Endodermal cell (in vitro differentiated cells): ENCODE results near the gene JAKMIP1. TPM values are rescaled to one million over a fixed set of nuclear protein-coding genes. Genes with fewer than 3 reads are reported as not detected.
"Not testable (repeated sequence)": the region's sequence is repeated elsewhere in the genome, so short reads cannot be mapped to it uniquely, and the experiment has no call there.

Source experiments
- DNase-seq: peaks from one replicate; pipeline ENCODE4 v3.0.0-alpha.2; 2017
- H3K27ac ChIP-seq: 2 replicates; pipeline ENCODE4 v1.5.1; 2013; ENCODE audit warnings: mild to moderate bottlenecking, low read depth, low read length, moderate library complexity
- H3K27me3 ChIP-seq: 2 replicates; pipeline ENCODE4 v1.6.1; 2013; ENCODE audit warnings: mild to moderate bottlenecking, low read length, moderate library complexity; ENCODE audit not compliant: insufficient read depth, control insufficient read depth, poor library complexity, severe bottlenecking
- H3K36me3 ChIP-seq: 2 replicates; pipeline ENCODE4 v1.7.0; 2013; ENCODE audit warnings: mild to moderate bottlenecking, low read length, moderate library complexity; ENCODE audit not compliant: control insufficient read depth, insufficient read depth
- H3K4me1 ChIP-seq: one replicate; pipeline ENCODE4 v1.7.0; 2013; ENCODE audit warnings: low read length; ENCODE audit not compliant: control insufficient read depth, insufficient read depth
- H3K4me3 ChIP-seq: 2 replicates; pipeline ENCODE4 v1.5.1; 2013; ENCODE audit warnings: mild to moderate bottlenecking, low read length, moderate library complexity
- H3K9ac ChIP-seq: 2 replicates; pipeline ENCODE4 v1.6.1; 2013; ENCODE audit warnings: mild to moderate bottlenecking, low read length, moderate library complexity; ENCODE audit not compliant: poor library complexity, severe bottlenecking; ENCODE audit errors: extremely low read depth
- H3K9me3 ChIP-seq: 2 replicates; pipeline ENCODE4 v1.6.1; 2013; ENCODE audit warnings: mild to moderate bottlenecking, low read length, moderate library complexity; ENCODE audit not compliant: control insufficient read depth
- H3K27ac Mint-ChIP-seq: 2 replicates; pipeline ENCODE4 v1.8.0; 2020; ENCODE audit warnings: mixed read lengths
- H3K27me3 Mint-ChIP-seq: 2 replicates; pipeline ENCODE4 v1.8.0; 2021; ENCODE audit warnings: mild to moderate bottlenecking, mixed read lengths; ENCODE audit not compliant: insufficient read depth
- H3K36me3 Mint-ChIP-seq: 2 replicates; pipeline ENCODE4 v1.8.0; 2020; ENCODE audit warnings: low read depth, mixed read lengths
- H3K4me1 Mint-ChIP-seq: 2 replicates; pipeline ENCODE4 v1.8.0; 2020; ENCODE audit warnings: mixed read lengths
- H3K4me3 Mint-ChIP-seq: 2 replicates; pipeline ENCODE4 v1.8.0; 2020; ENCODE audit warnings: mild to moderate bottlenecking, moderate library complexity, mixed read lengths
- H3K9me3 Mint-ChIP-seq: 2 replicates; pipeline ENCODE4 v1.8.0; 2020; ENCODE audit warnings: mild to moderate bottlenecking, mixed read lengths
- WGBS, 2 experiments: methylation state at CpG; one replicate each; pipeline versions ENCODE4 v1.1.5 to v1.1.7; 2013; ENCODE audit warnings: missing lambda C conversion rate in 2 of 2, mixed read lengths in 1 of 2; ENCODE audit not compliant: insufficient coverage in 1 of 2, insufficient read length in 1 of 2; 5-methylcytosine and 5-hydroxymethylcytosine counted together
- total RNA-seq, 2 donors: library from RNA; stranded (reverse); fragmentation: NEBNext Ultra II Directional in 1 of 2; extraction: Animal tissue kit (Norgen Biotek cat#: 25700) in 1 of 2; gene quantifications; 2 replicates in 1 of 2; 3 replicates in 1 of 2; pipeline ENCODE4 v1.2.1, GENCODE V29; 2021
- TF ChIP-seq, protein P1 (sequence below): fragments of 200-600 bp; sonication (generic); conservative IDR thresholded peaks from 2 replicates; pipeline ENCODE4 v1.5.0; 2021; ENCODE audit warnings: antibody characterized with exemption, mild to moderate bottlenecking

Gene JAKMIP1
- total RNA-seq, 2 donors from 2014 or later = 10.4 to 11.2 TPM

DNA sequence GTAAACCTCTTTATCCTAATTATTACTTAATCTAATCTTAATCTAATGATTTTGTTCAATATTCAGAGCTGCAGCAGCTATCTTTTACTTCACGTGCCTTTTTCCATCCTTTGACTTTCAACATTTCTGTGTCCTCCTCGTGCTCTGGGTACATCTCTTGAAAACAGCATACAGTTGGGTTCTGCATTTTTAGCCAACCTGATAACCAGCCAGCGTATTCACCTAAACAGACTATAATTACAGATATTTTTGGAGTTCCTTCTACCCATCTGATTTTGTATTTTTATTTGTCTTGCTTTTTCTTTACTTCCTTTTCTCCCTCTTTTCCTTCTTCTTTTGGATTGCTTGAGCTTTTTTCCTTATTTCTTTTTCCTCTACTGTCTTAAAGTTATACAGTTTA, 16.2 kb upstream of the JAKMIP1 start:
- Histone ChIP-seq H3K27ac (no peak overlapping the region), H3K36me3 (no peaks in the 10 kb centered on the region), H3K9me3 (no peaks in the 10 kb centered on the region), H3K9ac (no peak overlapping the region), H3K4me1 (no peaks in the 10 kb centered on the region), H3K27me3 (peaks cover 11% of the 10 kb centered on the region), H3K4me3 (no peak overlapping the region)
- peaks cover 2% of the 10 kb centered on the region for H3K27me3 Mint-ChIP-seq
- no peak for DNase-seq
- H3K4me3 Mint-ChIP-seq = no peak overlapping the region
- no peaks in the 10 kb centered on the region for H3K36me3 Mint-ChIP-seq
- 83 to 92% methylated on average over 3 of the region's 3 CpGs for WGBS, 2 experiments
- TF ChIP-seq, protein P1, sequence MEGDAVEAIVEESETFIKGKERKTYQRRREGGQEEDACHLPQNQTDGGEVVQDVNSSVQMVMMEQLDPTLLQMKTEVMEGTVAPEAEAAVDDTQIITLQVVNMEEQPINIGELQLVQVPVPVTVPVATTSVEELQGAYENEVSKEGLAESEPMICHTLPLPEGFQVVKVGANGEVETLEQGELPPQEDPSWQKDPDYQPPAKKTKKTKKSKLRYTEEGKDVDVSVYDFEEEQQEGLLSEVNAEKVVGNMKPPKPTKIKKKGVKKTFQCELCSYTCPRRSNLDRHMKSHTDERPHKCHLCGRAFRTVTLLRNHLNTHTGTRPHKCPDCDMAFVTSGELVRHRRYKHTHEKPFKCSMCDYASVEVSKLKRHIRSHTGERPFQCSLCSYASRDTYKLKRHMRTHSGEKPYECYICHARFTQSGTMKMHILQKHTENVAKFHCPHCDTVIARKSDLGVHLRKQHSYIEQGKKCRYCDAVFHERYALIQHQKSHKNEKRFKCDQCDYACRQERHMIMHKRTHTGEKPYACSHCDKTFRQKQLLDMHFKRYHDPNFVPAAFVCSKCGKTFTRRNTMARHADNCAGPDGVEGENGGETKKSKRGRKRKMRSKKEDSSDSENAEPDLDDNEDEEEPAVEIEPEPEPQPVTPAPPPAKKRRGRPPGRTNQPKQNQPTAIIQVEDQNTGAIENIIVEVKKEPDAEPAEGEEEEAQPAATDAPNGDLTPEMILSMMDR = no peak
- no peak overlapping the region for H3K27ac Mint-ChIP-seq
- H3K4me1 Mint-ChIP-seq = peaks cover 4% of the 10 kb centered on the region
- H3K9me3 Mint-ChIP-seq = peaks cover 2% of the 10 kb centered on the region

DNA sequence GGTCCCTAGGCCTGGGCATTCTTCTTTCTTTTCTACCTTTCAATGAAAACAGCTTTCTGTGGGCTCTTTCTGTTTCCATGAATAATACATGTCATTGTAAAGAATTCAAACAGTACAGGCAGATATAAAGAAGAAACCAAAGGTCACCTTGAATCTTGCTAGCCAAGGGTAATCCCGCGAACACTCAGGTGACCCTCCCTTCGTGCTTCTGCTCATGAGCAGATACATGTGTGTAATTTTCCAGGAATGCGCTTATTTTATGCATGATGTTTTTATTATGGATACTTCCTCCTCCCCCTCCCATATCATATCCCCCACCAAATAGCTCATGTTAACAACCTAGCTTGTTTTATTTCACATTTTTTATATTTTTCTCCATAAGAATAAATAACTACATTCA, 9.6 kb upstream of the JAKMIP1 start:
- no peak overlapping the region for H3K27ac Mint-ChIP-seq
- no peak overlapping the region for H3K27ac ChIP-seq
- no peak overlapping the region for H3K4me3 Mint-ChIP-seq
- no peaks in the 10 kb centered on the region for H3K27me3 ChIP-seq
- H3K9me3 Mint-ChIP-seq = peaks cover 2% of the 10 kb centered on the region
- H3K9me3 ChIP-seq = no peaks in the 10 kb centered on the region
- peaks cover 10% of the 10 kb centered on the region for H3K4me1 Mint-ChIP-seq
- no peak overlapping the region for H3K4me3 ChIP-seq
- no peaks in the 10 kb centered on the region for H3K36me3 ChIP-seq
- TF ChIP-seq, protein P1 = no peak
- H3K4me1 ChIP-seq = no peaks in the 10 kb centered on the region
- no peak overlapping the region for H3K9ac ChIP-seq
- WGBS, 2 experiments = 87 to 94% methylated on average over 2 to 4 of the region's 4 CpGs
- no peaks in the 10 kb centered on the region for H3K36me3 Mint-ChIP-seq
- DNase-seq = no peak
- H3K27me3 Mint-ChIP-seq = no peaks in the 10 kb centered on the region

DNA sequence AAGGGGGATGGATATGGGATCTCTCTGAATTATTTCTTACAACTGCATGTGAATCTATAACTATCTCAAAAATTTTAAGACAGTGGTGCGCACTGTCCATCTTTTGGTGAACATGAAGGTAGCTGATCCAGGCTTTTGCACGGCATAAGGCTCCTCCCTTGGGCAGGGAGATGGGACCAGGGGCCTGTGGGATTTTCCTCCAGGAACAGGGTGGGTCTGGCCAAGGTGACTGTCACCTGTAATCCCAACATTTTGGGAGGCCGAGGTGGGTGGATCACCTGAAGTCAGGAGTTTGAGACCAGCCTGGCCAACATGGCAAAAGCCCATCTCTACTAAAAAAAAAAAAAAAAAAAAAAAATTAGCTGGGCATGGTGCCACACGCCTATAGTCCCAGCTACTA, 8.9 kb upstream of the JAKMIP1 start:
- H3K9me3 ChIP-seq, H3K27me3 ChIP-seq, H3K27me3 Mint-ChIP-seq, H3K36me3 Mint-ChIP-seq, H3K36me3 ChIP-seq, H3K27ac ChIP-seq, H3K9ac ChIP-seq, DNase-seq, H3K4me1 ChIP-seq, H3K4me3 Mint-ChIP-seq, H3K27ac Mint-ChIP-seq, H3K9me3 Mint-ChIP-seq, H3K4me3 ChIP-seq: not testable (repeated sequence)
- WGBS, 2 experiments = 86 to 96% methylated on average over 1 to 4 of the region's 4 CpGs
- H3K4me1 Mint-ChIP-seq = peaks cover 10% of the 10 kb centered on the region

DNA sequence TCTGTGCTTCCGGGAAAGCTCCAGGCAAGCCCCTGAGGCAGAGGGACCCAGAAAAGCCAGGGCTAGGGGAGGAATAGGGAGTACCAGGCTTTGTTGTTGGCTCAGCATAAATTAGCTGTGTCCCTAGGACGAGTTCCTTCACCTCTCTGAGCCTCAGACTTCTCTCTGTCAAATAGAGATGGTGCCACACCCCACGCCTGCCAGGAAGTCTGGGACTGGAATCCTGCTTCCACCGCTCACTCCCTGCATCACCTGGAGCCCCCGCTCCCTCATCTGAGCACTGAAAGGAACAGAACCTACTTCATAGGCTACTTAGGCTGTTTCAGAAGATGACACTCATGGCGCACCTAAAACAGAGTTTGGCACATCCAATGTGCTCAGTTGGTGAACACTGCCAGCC, 8.1 kb upstream of the JAKMIP1 start:
- WGBS, 2 experiments = 84 to 86% methylated on average over 6 of the region's 6 CpGs
- TF ChIP-seq, protein P1 = no peak
- Mint-ChIP-seq H3K36me3 (no peaks in the 10 kb centered on the region), H3K27ac (no peak overlapping the region), H3K4me1 (peaks cover 10% of the 10 kb centered on the region), H3K4me3 (no peak overlapping the region), H3K27me3 (no peaks in the 10 kb centered on the region), H3K9me3 (peaks cover 2% of the 10 kb centered on the region)
- Histone ChIP-seq H3K27ac (no peak overlapping the region), H3K9ac (no peak overlapping the region), H3K4me1 (no peaks in the 10 kb centered on the region), H3K4me3 (no peak overlapping the region), H3K9me3 (no peaks in the 10 kb centered on the region), H3K36me3 (no peaks in the 10 kb centered on the region), H3K27me3 (no peaks in the 10 kb centered on the region)
- DNase-seq = no peak
